GM12891 (cell line): ENCODE data around the gene VMO1.

ENCODE experiments used
- DNase-seq: peaks from one replicate; pipeline ENCODE4 v3.0.0; 2011; ENCODE audit warnings: low spot score; ENCODE audit not compliant: insufficient read length
- FAIRE-seq: peaks from 2 replicates; lab custom pipeline; 2011; peaks lifted over from hg19 to GRCh38; lab: Jason Lieb, UNC
- PAX5 ChIP-seq: IDR thresholded peaks from 2 replicates; pipeline ENCODE4 v1.6.1; 2011; ENCODE audit warnings: low read length, moderate library complexity, mild to moderate bottlenecking; ENCODE audit not compliant: insufficient read depth, severe bottlenecking
- POLR2A ChIP-seq: IDR thresholded peaks from 2 replicates; pipeline ENCODE4 v1.6.1; 2011; ENCODE audit warnings: low read depth, low read length, control low read depth
- POLR2AphosphoS5 ChIP-seq: IDR thresholded peaks from 2 replicates; pipeline ENCODE4 v1.6.1; 2011; ENCODE audit warnings: low read depth, low read length, control low read depth
- POU2F2 ChIP-seq: IDR thresholded peaks from 2 replicates; pipeline ENCODE4 v1.6.1; 2011; ENCODE audit warnings: low read depth, mild to moderate bottlenecking, control low read depth, low read length, moderate library complexity
- SPI1 ChIP-seq: IDR thresholded peaks from 2 replicates; pipeline ENCODE4 v1.6.1; 2011; ENCODE audit warnings: low read depth, low read length, control low read depth
- TAF1 ChIP-seq: IDR thresholded peaks from 2 replicates; pipeline ENCODE4 v1.6.1; 2011; ENCODE audit warnings: low read depth, low read length, control low read depth

VMO1 gene

GRCh38 chr17:4735876-4736651 lies 50.1 kb downstream of the VMO1 start:
- DNase-seq (no peak), FAIRE-seq (peak; percentile 16)
- TF ChIP-seq POU2F2: no peak
- no peak for TF ChIP-seq POLR2A
- TF ChIP-seq POLR2AphosphoS5: no peak
- TF ChIP-seq TAF1: no peak
- TF ChIP-seq PAX5: no peak
- no peak for TF ChIP-seq SPI1
